OCI-LY1 (cell line): ENCODE results near the gene TENM4.

Experiments used
- CTCF ChIP-seq: fragments of 200-600 bp; sonication (generic), shearing (Covaris generic); IDR thresholded peaks from 2 replicates; pipeline ENCODE4 v1.5.1; 2017; ENCODE audit warnings: mild to moderate bottlenecking, antibody characterized with exemption, low read length, moderate library complexity, mixed read lengths
- EZH2 ChIP-seq: fragments of 200-600 bp; sonication (generic), shearing (Covaris generic); IDR thresholded peaks from 2 replicates; pipeline ENCODE4 v1.8.0; 2017; ENCODE audit warnings: borderline replicate concordance, mixed run types, mild to moderate bottlenecking, antibody characterized with exemption, low read length, moderate library complexity, mixed read lengths

- TF ChIP-seq CTCF: no peak
- TF ChIP-seq EZH2: no peak
Observed at GRCh38 chr11:79055856-79056631, 384.8 kb downstream of the TENM4 start.
